PC-9 (cell line): Measurements from ENCODE around the gene DENND5A. TPM values are rescaled to one million over a fixed set of nuclear protein-coding genes. Genes with fewer than 3 reads are reported as not detected.
"Not testable (repeated sequence)": the region's sequence is repeated elsewhere in the genome, so short reads cannot be mapped to it uniquely, and the experiment has no call there.

Experiments
- BruUV-seq: library from RNA; stranded (reverse); fragments of 400-500 nt; replicated peaks from 2 replicates; lab custom pipeline; 2021; lab: Mats Ljungman, UMichigan
- CTCF ChIA-PET: fragments of 300-600 bp; sonication (Branson Sonifier 250); formaldehyde crosslinking; loops from one replicate; lab custom pipeline; 2022; ENCODE audit warnings: antibody characterized with exemption; lab: Charles Lee
- POLR2A ChIA-PET: fragments of 300-600 bp; sonication (Branson Sonifier 250); formaldehyde crosslinking; loops from one replicate; lab custom pipeline; 2022; ENCODE audit warnings: antibody characterized with exemption; ENCODE audit not compliant: unreplicated experiment; lab: Charles Lee
- DNase-seq, 2 experiments: peaks; one replicate each; pipeline versions ENCODE4 v3.0.0 to v3.0.0-alpha.2; 2015 to 2022; ENCODE audit warnings: mixed read lengths in 1 of 2
- H2AFZ ChIP-seq: fragments of 200-600 bp; sonication (generic); 2 replicates; pipeline ENCODE4 v1.8.1; 2017; ENCODE audit warnings: antibody characterized with exemption
- H3F3A ChIP-seq: fragments of 200-600 bp; sonication (generic); 2 replicates; pipeline ENCODE4 v1.8.1; 2017; ENCODE audit warnings: antibody characterized with exemption, mild to moderate bottlenecking, low read depth; ENCODE audit not compliant: insufficient read depth
- H3K27ac ChIP-seq: fragments of 200-600 bp; sonication (generic); 2 replicates; pipeline ENCODE4 v1.6.1; 2016; ENCODE audit warnings: mixed run types
- H3K27me3 ChIP-seq: fragments of 200-600 bp; sonication (generic); 2 replicates; pipeline ENCODE4 v1.6.1; 2016; ENCODE audit warnings: low read depth, mixed run types; ENCODE audit not compliant: insufficient read depth
- H3K36me3 ChIP-seq: fragments of 200-600 bp; sonication (generic); 2 replicates; pipeline ENCODE4 v1.6.1; 2016; ENCODE audit warnings: low read depth, mixed run types
- H3K4me1 ChIP-seq: fragments of 200-600 bp; sonication (generic); replicated peaks from 2 replicates; pipeline ENCODE4 v1.6.1; 2016; ENCODE audit warnings: mixed run types; ENCODE audit not compliant: insufficient read depth
- H3K4me2 ChIP-seq: fragments of 200-600 bp; sonication (generic); 2 replicates; pipeline ENCODE4 v1.6.1; 2017; ENCODE audit warnings: mixed run types
- H3K4me3 ChIP-seq: fragments of 200-600 bp; sonication (generic); 2 replicates; pipeline ENCODE4 v1.6.1; 2016; ENCODE audit warnings: mixed run types
- H3K79me2 ChIP-seq: fragments of 200-600 bp; sonication (generic); 2 replicates; pipeline ENCODE4 v1.6.1; 2017; ENCODE audit warnings: low read depth, mixed run types
- H3K9me2 ChIP-seq: fragments of 200-600 bp; sonication (generic); 2 replicates; pipeline ENCODE4 v1.8.1; 2017; ENCODE audit warnings: mild to moderate bottlenecking; ENCODE audit not compliant: insufficient read depth
- H3K9me3 ChIP-seq: fragments of 200-600 bp; sonication (generic); 2 replicates; pipeline ENCODE4 v1.8.1; 2016; ENCODE audit warnings: low read depth; ENCODE audit not compliant: insufficient read depth
- H4K20me1 ChIP-seq: fragments of 200-600 bp; sonication (generic); 2 replicates; pipeline ENCODE4 v1.8.1; 2017; ENCODE audit not compliant: insufficient read depth
- CTCF ChIP-seq: fragments of 200-600 bp; sonication (generic); conservative IDR thresholded peaks from 2 replicates; pipeline ENCODE4 v1.6.1; 2017; ENCODE audit warnings: mixed run types, antibody characterized with exemption, mild to moderate bottlenecking, moderate library complexity
- EZH2 ChIP-seq: fragments of 200-600 bp; sonication (generic); IDR thresholded peaks from 2 replicates; pipeline ENCODE4 v1.8.0; 2017; ENCODE audit warnings: antibody characterized with exemption, low read depth
- intact Hi-C: fragments of 100-400 bp; cut with micrococcal nuclease; formaldehyde crosslinking; loops from one replicate; pipeline ENCODE4 v1.10.0; 2022; ENCODE audit not compliant: unreplicated experiment
- total RNA-seq: library from RNA; stranded (reverse); gene quantifications from 2 replicates; pipeline ENCODE4 v1.2.3, GENCODE V29; 2021

The DENND5A gene
- total RNA-seq, 1 experiment from 2014 or later, result 19.8 TPM

- Histone ChIP-seq H3K9me2 (no peaks in the 10 kb centered on the region), H3K79me2 (no peaks in the 10 kb centered on the region), H3K9me3 (no peaks in the 10 kb centered on the region), H3K27ac (no peak overlapping the region), H3K36me3 (no peaks in the 10 kb centered on the region), H4K20me1 (no peaks in the 10 kb centered on the region), H3K27me3 (no peaks in the 10 kb centered on the region), H3F3A (no peaks in the 10 kb centered on the region), H3K4me2 (no peak overlapping the region), H3K4me3 (no peak overlapping the region), H2AFZ (no peak overlapping the region), H3K4me1 (no peaks in the 10 kb centered on the region)
- TF ChIP-seq CTCF (no peak), EZH2 (no peak)
- BruUV-seq, result no TSS peak
- intact Hi-C loops, result no loop called here
- CTCF ChIA-PET, result no interaction called here
- DNase-seq, result no peak
- POLR2A ChIA-PET, result interaction anchor here (0.5 kb wide), 1 partner anchor 320 kb away, joined by 3 read pairs; no protein-coding TSS in a partner anchor
Observed at GRCh38 chr11:9249252-9249651, 15.9 kb downstream of the DENND5A start.

GRCh38 chr11:9247863-9248262 is 17.3 kb downstream of the DENND5A start:
- H4K20me1 ChIP-seq, result no peaks in the 10 kb centered on the region
- no peaks in the 10 kb centered on the region for H3K79me2 ChIP-seq
- H3K36me3 ChIP-seq, result no peaks in the 10 kb centered on the region
- no peak overlapping the region for H3K4me3 ChIP-seq
- ChIA-PET POLR2A (no interaction called here), CTCF (no interaction called here)
- intact Hi-C loops, result no loop called here
- H3K9me3 ChIP-seq, result no peaks in the 10 kb centered on the region
- no peak overlapping the region for H3K4me2 ChIP-seq
- H3K27me3 ChIP-seq, result no peaks in the 10 kb centered on the region
- no peak for DNase-seq
- H3K4me1 ChIP-seq, result no peaks in the 10 kb centered on the region
- TF ChIP-seq EZH2 (no peak), CTCF (no peak)
- H3F3A ChIP-seq, result no peaks in the 10 kb centered on the region
- H3K9me2 ChIP-seq, result no peaks in the 10 kb centered on the region
- no TSS peak for BruUV-seq
- no peak overlapping the region for H2AFZ ChIP-seq
- H3K27ac ChIP-seq, result no peak overlapping the region

GRCh38 chr11:9236242-9236641 is 28.9 kb downstream of the DENND5A start:
- H3F3A ChIP-seq, H3K79me2 ChIP-seq, POLR2A ChIA-PET, H3K9me3 ChIP-seq, H3K4me1 ChIP-seq, H3K27ac ChIP-seq, BruUV-seq, H4K20me1 ChIP-seq, H2AFZ ChIP-seq, CTCF ChIA-PET, H3K27me3 ChIP-seq, H3K36me3 ChIP-seq, DNase-seq, intact Hi-C loops, H3K4me2 ChIP-seq, H3K4me3 ChIP-seq, H3K9me2 ChIP-seq: not testable (repeated sequence)

GRCh38 chr11:9232482-9232881 is 32.7 kb downstream of the DENND5A start:
- no peak overlapping the region for H3K4me3 ChIP-seq
- H3K27ac ChIP-seq, result no peak overlapping the region
- no peaks in the 10 kb centered on the region for H3K9me2 ChIP-seq
- no peak for DNase-seq
- BruUV-seq, result no TSS peak
- H3F3A ChIP-seq, result no peaks in the 10 kb centered on the region
- no peaks in the 10 kb centered on the region for H3K9me3 ChIP-seq
- intact Hi-C loops, result no loop called here
- no peaks in the 10 kb centered on the region for H3K79me2 ChIP-seq
- no peak for TF ChIP-seq CTCF
- no peak for TF ChIP-seq EZH2
- CTCF ChIA-PET, result no interaction called here
- H3K27me3 ChIP-seq, result no peaks in the 10 kb centered on the region
- no peak overlapping the region for H3K4me2 ChIP-seq
- POLR2A ChIA-PET, result interaction anchor here (0.7 kb wide), 1 partner anchor 559 kb away, joined by 4 read pairs; no protein-coding TSS in a partner anchor
- no peaks in the 10 kb centered on the region for H4K20me1 ChIP-seq
- no peaks in the 10 kb centered on the region for H3K36me3 ChIP-seq
- no peak overlapping the region for H2AFZ ChIP-seq
- no peaks in the 10 kb centered on the region for H3K4me1 ChIP-seq
